ENCODE data around the gene CPT2.

CPT2 gene

DNA sequence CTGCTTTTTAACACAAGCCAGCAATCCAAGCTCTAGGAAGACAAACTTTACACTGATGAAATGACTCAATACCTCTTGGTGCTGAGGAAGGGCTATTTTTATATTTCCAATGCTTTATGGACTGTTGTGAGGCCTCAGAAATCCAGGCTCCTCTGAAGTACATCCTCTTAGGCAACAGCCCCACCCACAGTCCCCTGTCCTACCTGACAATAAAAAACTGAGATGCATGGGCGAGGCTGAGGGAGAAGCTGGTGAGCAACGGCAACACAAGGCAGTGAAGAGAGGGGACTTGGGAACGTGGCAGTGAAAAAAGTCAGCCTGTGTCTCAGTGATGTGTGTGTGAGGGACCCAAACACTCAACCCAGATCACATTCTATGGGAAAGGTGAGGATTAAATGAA lies 10.1 kb upstream of the CPT2 start:
- TF ChIP-seq, protein P1, sequence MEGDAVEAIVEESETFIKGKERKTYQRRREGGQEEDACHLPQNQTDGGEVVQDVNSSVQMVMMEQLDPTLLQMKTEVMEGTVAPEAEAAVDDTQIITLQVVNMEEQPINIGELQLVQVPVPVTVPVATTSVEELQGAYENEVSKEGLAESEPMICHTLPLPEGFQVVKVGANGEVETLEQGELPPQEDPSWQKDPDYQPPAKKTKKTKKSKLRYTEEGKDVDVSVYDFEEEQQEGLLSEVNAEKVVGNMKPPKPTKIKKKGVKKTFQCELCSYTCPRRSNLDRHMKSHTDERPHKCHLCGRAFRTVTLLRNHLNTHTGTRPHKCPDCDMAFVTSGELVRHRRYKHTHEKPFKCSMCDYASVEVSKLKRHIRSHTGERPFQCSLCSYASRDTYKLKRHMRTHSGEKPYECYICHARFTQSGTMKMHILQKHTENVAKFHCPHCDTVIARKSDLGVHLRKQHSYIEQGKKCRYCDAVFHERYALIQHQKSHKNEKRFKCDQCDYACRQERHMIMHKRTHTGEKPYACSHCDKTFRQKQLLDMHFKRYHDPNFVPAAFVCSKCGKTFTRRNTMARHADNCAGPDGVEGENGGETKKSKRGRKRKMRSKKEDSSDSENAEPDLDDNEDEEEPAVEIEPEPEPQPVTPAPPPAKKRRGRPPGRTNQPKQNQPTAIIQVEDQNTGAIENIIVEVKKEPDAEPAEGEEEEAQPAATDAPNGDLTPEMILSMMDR (IDR thresholded peaks at IDR 0.05; ENCODE audit: poor library complexity, severe bottlenecking): no peak
- Histone ChIP-seq H3K4me3 (ENCODE audit: severe bottlenecking) (no peak overlapping the region), H3K27ac (ENCODE audit: poor library complexity, severe bottlenecking) (no peak overlapping the region), H3K36me3 (ENCODE audit: low read depth) (no peaks in the 10 kb centered on the region), H3K9me3 (ENCODE audit: severe bottlenecking) (no peaks in the 10 kb centered on the region), H3K27me3 (ENCODE audit: insufficient read depth, poor library complexity, severe bottlenecking) (no peaks in the 10 kb centered on the region), H3K4me1 (ENCODE audit: insufficient read depth, poor library complexity, severe bottlenecking) (no peaks in the 10 kb centered on the region)
- ATAC-seq (ENCODE audit: low read depth) (no peak), DNase-seq (ENCODE audit: low spot score) (no peak)

DNA sequence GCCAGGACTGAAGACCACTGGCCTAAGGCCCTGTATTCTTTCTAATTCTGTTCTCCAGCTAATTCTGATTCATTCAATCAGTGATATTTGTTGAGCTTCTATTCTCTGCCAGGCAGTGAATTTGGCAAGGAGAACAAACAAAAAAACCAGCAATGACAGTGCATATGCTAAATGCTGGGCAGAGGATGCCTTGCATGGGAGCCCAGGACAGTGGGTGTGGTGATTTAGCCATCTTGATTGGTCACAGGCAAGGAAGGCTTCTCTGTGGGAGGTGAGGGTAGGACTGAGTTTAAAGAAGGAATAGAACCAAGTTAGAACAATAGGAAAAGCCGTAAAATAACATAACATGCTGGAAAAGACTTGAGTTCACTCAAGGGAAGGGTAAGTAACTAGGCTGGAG lies 9.2 kb upstream of the CPT2 start:
- H3K27me3 ChIP-seq (ENCODE audit: insufficient read depth, poor library complexity, severe bottlenecking): no peaks in the 10 kb centered on the region
- no peak overlapping the region for H3K4me3 ChIP-seq (ENCODE audit: severe bottlenecking)
- DNase-seq (ENCODE audit: low spot score) (no peak), ATAC-seq (ENCODE audit: low read depth) (no peak)
- no peaks in the 10 kb centered on the region for H3K9me3 ChIP-seq (ENCODE audit: severe bottlenecking)
- TF ChIP-seq, protein P1 (IDR thresholded peaks at IDR 0.05; ENCODE audit: poor library complexity, severe bottlenecking): no peak
- no peaks in the 10 kb centered on the region for H3K4me1 ChIP-seq (ENCODE audit: insufficient read depth, poor library complexity, severe bottlenecking)
- no peaks in the 10 kb centered on the region for H3K36me3 ChIP-seq (ENCODE audit: low read depth)
- no peak overlapping the region for H3K27ac ChIP-seq (ENCODE audit: poor library complexity, severe bottlenecking)

DNA sequence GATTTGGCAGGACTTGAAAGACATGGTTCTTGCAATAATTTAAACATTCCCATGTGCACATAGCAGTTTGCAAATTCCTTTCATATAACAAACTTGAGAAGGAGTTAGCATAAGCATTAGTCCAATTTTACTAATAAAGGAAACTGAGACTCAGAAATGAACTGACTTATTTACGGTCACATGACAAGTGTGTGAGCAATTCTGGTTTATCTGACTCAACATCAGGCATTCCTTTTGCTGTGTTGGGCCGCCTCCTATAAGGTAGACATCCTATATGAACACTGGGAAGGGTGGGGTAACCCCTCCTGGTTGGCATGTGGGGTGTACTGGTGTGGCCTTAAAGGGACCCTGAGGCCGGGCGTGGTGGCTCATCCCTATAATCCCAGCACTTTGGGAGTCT lies 8.5 kb upstream of the CPT2 start:
- no peak overlapping the region for H3K27ac ChIP-seq (ENCODE audit: poor library complexity, severe bottlenecking)
- no peaks in the 10 kb centered on the region for H3K9me3 ChIP-seq (ENCODE audit: severe bottlenecking)
- H3K4me1 ChIP-seq (ENCODE audit: insufficient read depth, poor library complexity, severe bottlenecking): no peaks in the 10 kb centered on the region
- ATAC-seq (ENCODE audit: low read depth) (peak; percentile 76; the same call in 2 of the 3 replicates), DNase-seq (ENCODE audit: low spot score) (no peak)
- no peaks in the 10 kb centered on the region for H3K27me3 ChIP-seq (ENCODE audit: insufficient read depth, poor library complexity, severe bottlenecking)
- no peak overlapping the region for H3K4me3 ChIP-seq (ENCODE audit: severe bottlenecking)
- no peaks in the 10 kb centered on the region for H3K36me3 ChIP-seq (ENCODE audit: low read depth)
- TF ChIP-seq, protein P1 (IDR thresholded peaks at IDR 0.05; ENCODE audit: poor library complexity, severe bottlenecking): no peak

DNA sequence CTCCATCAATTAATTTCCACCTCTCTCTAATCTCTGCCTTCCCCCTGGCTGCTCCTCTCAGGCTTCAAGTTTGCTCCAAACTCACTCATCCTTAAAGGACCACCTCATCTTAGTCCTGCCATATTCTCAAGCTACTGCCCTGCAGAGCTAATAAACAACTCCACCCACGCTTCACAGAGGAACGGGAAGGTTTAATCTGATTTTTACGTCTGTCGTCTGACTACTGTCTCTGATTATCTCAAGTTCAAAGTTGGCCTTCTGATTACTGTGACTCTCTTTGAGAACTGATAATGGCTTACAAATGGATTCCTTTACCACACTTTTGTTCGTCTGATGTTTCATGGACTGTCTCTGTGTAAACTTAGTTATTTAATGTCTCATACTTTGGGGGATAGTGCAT lies 7.6 kb upstream of the CPT2 start:
- H3K36me3 ChIP-seq (ENCODE audit: low read depth): no peaks in the 10 kb centered on the region
- H3K4me3 ChIP-seq (ENCODE audit: severe bottlenecking): no peak overlapping the region
- H3K9me3 ChIP-seq (ENCODE audit: severe bottlenecking): no peaks in the 10 kb centered on the region
- no peaks in the 10 kb centered on the region for H3K27me3 ChIP-seq (ENCODE audit: insufficient read depth, poor library complexity, severe bottlenecking)
- DNase-seq (ENCODE audit: low spot score): no peak
- H3K4me1 ChIP-seq (ENCODE audit: insufficient read depth, poor library complexity, severe bottlenecking): no peaks in the 10 kb centered on the region
- H3K27ac ChIP-seq (ENCODE audit: poor library complexity, severe bottlenecking): no peak overlapping the region
- TF ChIP-seq, protein P1 (IDR thresholded peaks at IDR 0.05; ENCODE audit: poor library complexity, severe bottlenecking): no peak
- ATAC-seq (ENCODE audit: low read depth): no peak

DNA sequence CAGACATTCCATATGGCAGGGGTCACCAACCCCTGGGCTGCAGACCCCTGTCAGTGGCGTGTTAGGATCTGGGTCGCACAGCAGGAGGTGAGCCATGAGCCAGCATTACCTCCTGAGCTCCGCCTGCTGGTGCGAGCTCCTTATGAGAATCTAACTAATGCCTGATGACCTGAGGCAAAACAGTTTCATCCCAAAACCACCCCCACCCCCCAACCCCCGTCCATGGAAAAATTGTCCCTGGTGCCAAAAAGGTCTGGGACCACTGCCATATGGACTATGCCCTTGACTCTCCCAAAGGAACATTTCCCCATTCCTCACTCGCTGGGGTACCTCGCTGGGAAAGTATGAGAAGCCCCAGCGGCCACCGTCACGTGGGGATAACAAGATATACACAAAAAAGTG lies 6.4 kb upstream of the CPT2 start:
- H3K36me3 ChIP-seq (ENCODE audit: low read depth): no peaks in the 10 kb centered on the region
- TF ChIP-seq, protein P1 (IDR thresholded peaks at IDR 0.05; ENCODE audit: poor library complexity, severe bottlenecking): no peak
- no peak overlapping the region for H3K4me3 ChIP-seq (ENCODE audit: severe bottlenecking)
- no peaks in the 10 kb centered on the region for H3K9me3 ChIP-seq (ENCODE audit: severe bottlenecking)
- no peak for ATAC-seq (ENCODE audit: low read depth)
- H3K27ac ChIP-seq (ENCODE audit: poor library complexity, severe bottlenecking): no peak overlapping the region
- H3K27me3 ChIP-seq (ENCODE audit: insufficient read depth, poor library complexity, severe bottlenecking): no peaks in the 10 kb centered on the region
- no peaks in the 10 kb centered on the region for H3K4me1 ChIP-seq (ENCODE audit: insufficient read depth, poor library complexity, severe bottlenecking)
- no peak for DNase-seq (ENCODE audit: low spot score)

Measured in RWPE2 (cell line).